GM19397 (cell line): ENCODE measurements around the gene ESRRA.
A peak's percentile ranks its signal among the peaks of the same experiment; 100 is the strongest.

ENCODE experiments used
- ATAC-seq: cut with Tn5 transposase; IDR thresholded peaks from one replicate; pipeline ENCODE4 v1.9.1; 2021; ENCODE audit warnings: mild to moderate bottlenecking, moderate library complexity; ENCODE audit not compliant: unreplicated experiment

The ESRRA gene

DNA sequence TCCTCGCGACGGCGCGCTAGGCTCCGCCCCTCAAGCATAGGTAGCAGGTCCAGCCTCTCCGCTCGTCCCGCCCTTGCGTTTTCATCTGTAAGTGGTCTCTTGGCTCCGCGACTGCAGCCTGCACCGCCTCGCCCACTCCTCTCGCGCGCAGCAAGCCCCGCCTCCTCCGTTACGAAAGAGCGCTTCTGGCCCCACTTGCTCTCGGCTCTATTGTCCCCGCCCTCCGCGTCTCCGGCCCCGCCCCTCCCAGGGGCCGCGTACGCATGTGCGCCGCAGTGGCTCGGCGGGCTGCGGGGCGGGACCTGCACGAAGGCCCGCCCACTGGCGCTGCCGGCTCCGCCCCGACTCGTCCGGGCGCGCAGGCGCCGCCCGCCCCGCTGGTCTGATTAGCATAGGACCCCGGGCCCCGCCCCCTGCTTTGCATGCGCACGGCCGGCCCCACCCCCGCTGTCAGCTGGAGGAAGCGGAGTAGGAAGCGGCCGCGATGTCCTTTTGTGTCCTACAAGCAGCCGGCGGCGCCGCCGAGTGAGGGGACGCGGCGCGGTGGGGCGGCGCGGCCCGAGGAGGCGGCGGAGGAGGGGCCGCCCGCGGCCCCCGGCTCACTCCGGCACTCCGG lies at the start of gene ESRRA:
TSS of gene ESRRA (plus strand) at position 450 of the 616 bp plus-strand sequence. CDS start 1,656 bp downstream, outside the sequence.
- peak; percentile 70 for ATAC-seq

DNA sequence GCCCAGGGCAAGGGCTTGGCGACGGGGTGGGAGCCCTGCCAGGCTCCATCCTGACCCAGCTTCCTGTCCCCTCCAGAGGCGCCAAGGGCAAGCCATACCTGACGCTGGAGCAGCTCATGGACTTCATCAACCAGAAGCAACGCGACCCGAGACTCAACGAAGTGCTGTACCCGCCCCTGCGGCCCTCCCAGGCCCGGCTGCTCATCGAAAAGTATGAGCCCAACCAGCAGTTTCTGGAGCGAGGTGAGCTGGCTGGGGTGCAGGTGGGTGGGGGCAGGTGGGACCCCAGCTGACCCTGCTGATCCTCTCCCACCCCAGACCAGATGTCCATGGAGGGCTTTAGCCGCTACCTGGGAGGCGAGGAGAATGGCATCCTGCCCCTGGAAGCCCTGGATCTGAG lies 49.0 kb upstream of the ESRRA start:
- no peak for ATAC-seq

DNA sequence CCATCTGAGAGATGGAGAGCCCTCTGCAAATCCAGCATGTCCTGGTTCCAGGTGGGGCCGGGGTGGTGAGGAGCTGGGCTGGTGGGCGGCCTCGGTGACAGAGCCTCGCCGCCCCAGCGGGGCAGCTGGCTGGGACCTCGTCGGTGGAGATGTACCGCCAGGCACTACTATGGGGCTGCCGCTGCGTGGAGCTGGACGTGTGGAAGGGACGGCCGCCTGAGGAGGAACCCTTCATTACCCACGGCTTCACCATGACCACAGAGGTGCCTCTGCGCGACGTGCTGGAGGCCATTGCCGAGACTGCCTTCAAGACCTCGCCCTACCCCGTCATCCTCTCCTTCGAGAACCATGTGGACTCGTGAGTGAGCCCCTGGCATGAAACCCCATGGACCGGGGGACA lies 47.0 kb upstream of the ESRRA start:
- no peak for ATAC-seq

DNA sequence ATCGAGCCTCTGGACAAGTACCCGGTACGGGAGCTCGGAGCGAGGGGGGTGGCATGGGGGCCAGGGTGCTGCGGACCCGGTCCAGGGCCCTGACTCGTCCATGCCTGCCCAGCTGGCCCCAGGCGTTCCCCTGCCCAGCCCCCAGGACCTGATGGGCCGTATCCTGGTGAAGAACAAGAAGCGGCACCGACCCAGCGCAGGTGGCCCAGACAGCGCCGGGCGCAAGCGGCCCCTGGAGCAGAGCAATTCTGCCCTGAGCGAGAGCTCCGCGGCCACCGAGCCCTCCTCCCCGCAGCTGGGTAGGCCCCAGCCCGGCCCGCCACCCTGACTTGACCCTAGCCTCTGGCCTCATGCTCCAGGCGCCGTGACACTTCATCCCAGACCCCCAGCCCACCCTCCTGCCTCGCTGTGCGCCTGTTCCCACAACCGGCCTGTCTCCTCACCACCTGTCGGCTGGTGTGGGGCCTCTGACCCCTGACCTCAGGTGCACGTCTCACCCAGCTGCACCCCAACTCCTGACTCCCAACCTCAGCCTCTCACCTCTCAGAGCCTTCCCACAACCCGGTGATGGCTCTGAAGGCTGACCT lies 46.3 kb upstream of the ESRRA start:
- ATAC-seq: no peak

DNA sequence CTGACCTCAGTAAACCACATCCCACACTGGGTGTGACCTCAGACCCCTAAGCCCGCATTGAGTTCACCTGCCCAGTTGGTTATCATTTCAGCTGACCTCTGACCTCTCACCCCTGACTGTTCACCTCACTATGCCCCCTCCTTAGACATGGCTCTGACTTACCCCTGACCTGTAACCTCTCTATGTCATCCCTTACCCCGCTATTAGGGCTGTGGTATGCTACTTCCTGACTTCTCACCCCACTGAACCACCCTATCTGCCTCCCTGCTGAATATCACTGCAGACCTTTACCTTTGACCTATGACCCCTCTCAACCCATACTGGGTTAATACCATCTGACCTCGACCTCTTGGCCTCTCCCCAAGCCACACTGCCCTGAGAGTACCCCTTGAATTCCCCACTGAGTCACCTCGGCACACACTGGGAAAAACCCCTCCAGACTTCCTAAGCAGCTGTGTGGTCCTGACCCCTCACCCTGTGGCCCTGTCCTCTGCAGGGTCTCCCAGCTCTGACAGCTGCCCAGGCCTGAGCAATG lies 45.7 kb upstream of the ESRRA start:
- no peak for ATAC-seq

DNA sequence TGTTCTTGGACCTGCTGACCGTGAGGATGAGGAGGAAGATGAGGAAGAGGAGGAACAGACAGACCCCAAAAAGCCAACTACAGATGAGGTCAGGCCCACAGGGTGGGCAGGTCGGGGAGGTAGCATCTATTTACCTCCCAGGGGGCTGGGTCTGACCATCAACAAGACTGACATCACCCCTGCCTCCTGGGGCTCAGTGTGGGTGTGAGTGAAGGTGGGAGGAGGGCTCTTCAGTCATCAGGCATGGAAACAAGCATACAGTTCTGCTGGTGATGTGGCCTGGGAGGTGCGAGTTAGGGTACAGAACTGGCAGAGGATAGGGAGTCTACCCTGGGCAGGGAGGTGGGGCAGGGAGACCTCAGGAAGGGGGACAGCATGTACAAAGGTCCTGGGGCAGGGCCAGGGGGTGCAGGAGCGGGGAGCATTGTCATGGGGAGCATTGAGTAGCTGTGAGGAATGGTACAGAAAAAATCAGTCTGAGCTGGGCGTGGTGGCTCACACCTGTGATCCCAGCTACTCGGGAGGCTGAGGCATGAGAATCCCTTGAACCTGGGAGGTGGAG lies 45.1 kb upstream of the ESRRA start:
- no peak for ATAC-seq

DNA sequence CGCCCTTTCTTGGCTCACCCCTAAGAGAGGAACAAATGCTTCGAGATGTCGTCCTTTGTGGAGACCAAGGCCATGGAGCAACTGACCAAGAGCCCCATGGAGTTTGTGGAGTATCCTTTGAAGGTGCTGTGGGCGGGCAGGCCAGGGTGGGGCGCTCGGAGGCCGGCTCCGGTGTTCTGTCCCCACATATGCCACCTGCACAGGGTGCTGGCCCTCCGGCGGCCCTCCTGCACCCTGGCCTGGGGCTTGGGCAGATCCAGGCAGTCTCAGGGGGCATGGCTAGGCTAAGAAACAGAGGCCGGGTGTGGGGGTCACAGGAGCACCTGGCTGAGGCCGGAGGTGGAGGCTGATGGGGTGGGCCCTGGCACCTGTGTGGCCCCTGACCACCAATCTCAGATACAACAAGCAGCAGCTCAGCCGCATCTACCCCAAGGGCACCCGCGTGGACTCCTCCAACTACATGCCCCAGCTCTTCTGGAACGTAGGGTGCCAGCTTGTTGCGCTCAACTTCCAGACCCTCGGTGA lies 43.7 kb upstream of the ESRRA start:
- ATAC-seq: no peak

DNA sequence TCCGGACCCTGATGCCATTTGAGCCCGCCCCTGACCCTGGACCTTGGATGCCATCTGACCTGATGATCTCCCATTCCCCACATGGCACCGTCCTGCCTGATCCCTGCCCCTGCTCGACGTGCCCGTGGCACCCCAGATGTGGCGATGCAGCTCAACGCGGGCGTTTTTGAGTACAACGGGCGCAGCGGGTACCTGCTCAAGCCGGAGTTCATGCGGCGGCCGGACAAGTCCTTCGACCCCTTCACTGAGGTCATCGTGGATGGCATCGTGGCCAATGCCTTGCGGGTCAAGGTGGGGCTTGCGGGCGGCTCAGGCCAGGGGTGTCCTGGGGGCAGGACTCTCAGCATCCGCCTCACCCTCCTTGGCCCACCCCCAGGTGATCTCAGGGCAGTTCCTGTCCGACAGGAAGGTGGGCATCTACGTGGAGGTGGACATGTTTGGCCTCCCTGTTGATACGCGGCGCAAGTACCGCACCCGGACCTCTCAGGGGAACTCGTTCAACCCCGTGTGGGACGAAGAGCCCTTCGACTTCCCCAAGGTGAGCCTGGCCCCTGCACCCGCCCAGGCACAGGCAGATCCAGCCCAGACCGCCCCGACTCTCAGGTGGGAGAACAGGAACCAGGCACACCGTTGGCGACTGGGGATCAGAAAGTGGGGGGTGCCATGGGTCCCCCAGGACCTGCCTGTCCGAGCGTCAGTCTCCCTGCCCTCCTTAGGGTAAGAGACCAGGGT lies 42.9 kb upstream of the ESRRA start:
- no peak for ATAC-seq

DNA sequence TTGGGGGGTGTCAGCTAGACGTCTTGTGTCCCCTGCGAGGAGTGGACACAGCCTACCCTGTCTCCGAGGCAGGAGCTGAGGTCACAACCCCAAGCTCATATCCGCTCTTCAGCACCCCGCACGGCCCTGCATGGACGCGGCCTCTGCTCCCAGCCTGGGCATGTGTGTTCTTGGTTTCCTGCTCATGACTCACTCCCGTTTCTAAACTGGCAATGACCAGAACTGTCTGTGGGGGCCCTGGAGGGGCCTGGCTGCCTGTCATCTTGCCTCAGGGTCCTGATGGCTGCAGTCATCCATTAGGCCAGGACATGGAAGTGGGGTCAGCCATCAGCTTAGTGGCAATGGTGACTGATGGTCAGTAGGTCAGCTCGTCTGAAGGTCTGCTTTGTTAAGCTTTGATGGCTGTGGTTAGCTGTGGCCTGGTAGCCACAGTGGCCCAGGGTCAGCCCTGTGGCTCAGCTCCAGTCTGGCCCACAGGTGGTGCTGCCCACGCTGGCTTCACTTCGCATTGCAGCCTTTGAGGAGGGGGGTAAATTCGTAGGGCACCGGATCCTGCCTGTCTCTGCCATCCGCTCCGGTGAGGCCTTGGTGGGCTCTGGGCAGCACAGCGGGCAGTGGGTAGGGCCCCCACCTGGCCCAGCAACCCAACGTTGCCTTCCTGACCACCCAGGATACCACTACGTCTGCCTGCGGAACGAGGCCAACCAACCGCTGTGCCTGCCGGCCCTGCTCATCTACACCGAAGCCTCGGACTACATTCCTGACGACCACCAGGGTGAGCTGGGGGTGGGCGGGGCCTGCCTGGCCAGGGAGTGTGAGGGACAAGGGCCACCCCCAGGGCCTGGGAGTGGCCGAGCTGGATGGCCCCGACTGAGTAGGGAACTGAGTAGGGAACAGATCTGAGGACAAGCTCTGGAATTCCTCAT lies 42.0 kb upstream of the ESRRA start:
- no peak for ATAC-seq

DNA sequence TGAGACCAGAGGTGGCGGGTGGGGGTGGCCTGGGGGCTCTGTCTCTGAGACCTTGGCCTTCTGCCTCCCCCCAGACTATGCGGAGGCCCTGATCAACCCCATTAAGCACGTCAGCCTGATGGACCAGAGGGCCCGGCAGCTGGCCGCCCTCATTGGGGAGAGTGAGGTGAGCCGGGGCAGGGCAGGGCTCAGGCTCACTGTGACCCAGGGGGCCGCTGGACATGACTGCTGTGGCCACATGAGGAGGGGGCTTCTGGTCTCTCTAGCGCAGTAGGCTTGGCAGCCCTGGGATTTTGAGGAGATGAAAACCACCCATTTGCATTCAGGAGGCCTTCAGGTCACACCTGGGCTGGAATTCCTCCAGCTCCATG lies 41.4 kb upstream of the ESRRA start:
- no peak for ATAC-seq

DNA sequence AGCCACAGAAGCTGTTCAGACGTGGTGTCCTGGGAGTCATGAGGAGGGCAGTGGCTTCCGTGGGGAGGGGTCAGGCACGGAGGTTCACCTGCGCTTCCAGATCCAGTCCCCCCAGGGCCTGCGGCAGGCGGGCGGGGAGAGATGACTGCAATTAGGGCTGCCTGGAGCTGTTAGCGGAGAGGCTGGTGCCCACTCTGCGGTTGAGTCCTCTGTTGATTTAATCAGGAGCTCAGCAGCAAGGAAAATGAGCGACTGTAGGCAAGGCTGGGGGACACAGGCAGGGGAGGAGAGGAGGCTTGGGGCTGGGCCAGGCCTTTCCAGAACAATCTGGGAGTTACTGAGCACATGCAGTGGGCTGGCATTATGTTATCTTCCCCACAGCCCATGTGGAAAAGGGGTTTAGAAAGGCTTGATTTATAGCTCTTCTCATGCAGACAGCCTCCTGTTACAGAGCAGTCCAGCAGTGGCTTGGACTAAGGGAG lies 40.9 kb upstream of the ESRRA start:
- ATAC-seq: no peak

DNA sequence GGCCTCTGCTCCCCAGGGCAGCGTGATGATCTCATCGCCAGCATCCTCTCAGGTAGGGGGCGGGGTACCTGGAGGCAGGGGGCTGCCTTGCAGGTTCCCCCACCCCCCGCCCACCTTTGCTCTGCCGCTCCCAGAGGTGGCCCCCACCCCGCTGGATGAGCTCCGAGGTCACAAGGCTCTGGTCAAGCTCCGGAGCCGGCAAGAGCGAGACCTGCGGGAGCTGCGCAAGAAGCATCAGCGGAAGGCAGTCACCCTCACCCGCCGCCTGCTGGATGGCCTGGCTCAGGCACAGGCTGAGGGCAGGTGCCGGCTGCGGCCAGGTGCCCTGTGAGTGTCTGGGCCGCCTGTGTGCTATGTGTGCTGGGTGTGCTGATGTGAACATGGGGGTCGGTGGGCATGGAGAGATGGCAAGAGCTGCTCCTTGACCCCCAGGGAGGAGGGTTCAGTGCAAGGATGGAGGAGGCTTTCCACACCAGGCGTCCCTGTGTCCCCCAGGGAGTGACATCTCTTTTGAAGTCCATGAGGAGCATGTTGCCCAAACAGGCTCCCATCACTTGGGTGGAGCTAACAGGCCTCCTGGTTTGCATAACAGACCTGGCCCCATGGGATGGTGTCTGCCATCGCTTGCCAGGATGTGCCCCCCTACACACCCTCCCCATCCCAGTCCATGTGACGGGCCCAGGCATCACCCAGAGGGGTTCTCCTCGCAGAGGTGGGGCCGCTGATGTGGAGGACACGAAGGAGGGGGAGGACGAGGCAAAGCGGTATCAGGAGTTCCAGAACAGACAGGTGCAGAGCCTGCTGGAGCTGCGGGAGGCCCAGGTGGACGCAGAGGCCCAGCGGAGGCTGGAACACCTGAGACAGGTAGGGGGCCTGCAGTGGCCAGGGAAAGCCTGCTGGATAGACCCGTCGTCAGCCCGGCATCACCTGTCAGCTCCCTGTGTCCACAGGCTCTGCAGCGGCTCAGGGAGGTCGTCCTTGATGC lies 39.9 kb upstream of the ESRRA start:
- ATAC-seq: no peak

DNA sequence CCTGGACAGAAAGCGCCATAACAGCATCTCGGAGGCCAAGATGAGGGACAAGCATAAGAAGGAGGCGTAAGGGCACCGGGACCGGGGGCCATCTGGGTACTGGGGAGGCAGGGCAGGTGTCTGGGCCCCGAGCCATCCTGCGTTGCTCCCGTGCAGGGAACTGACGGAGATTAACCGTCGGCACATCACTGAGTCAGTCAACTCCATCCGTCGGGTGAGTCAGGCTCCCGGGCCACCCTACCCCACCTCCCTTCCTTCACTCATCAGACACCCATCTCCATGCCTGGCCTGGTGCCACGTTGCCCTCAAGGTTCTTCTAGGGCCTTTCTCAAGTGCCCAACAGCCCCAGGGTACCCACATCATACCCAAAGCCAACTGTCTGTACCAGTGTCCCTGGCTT lies 39.0 kb upstream of the ESRRA start:
- no peak for ATAC-seq

DNA sequence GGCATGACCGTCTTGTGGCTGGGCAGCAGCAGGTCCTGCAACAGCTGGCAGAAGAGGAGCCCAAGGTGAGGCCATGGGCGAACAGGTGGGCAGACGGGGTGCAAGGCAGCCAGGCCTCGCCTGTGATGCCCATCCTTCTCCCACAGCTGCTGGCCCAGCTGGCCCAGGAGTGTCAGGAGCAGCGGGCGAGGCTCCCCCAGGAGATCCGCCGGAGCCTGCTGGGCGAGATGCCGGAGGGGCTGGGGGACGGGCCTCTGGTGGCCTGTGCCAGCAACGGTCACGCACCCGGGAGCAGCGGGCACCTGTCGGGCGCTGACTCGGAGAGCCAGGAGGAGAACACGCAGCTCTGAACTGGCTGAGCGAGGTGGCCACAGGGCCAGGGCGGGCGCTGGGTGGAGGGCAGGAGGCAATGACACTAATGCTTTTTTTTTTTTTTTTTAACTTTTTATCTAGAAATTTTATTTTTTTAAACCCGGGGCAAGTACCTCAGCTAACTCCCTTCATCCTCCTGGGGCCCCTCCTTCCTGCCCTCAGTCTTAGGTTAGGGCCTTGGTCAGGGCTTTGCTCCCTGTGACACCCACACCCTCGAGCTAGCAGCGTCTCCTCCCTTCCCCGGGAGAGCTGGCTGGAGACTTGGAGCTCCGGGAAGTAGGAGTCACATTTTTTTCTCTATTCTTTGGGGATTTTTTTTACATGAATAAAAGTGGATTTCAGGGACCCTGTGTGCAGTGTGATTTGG lies 37.9 kb upstream of the ESRRA start:
- no peak for ATAC-seq

DNA sequence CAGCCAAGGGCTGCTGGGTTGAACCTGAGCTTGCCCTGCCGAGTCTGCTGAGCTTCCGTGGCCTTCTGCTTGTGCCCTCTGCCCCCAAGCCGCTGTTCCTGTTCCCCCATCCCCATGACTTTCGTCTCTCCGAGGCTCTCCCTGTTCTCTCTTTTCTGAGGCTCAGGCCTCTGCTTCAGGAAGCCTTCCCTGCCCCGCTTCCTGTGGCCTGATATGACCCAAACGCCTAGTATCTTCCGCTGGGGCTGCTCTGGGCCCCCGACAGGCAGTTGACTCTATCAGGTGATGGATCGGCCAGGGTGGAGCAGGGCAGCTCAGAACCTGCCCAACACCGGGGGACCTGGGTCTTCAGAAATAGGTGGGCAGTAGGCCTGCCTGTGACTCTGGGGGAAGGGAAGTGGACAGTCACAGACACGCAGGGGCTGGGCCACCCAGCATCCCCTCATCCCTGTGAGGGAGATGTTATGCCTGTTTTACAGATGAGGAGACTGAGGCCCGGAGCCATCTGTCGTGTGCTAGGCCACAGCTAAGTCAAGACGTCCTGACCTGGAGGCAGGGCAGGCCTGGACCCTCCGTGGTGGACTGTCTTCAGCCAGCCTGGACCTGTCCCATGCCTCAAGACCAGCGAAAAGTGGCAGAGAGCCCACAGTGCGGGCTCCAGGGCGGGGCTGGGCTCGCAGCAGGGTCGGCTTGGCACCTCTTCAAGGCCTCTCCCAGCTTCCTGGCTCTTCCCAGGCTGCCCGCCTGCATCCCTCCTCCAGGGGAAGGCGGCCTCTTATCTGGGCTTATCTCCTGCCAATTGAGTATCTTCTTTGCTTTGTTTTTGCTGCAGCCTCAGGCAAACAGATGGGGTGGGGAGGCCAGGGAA lies 37.1 kb upstream of the ESRRA start:
- no peak for ATAC-seq

DNA sequence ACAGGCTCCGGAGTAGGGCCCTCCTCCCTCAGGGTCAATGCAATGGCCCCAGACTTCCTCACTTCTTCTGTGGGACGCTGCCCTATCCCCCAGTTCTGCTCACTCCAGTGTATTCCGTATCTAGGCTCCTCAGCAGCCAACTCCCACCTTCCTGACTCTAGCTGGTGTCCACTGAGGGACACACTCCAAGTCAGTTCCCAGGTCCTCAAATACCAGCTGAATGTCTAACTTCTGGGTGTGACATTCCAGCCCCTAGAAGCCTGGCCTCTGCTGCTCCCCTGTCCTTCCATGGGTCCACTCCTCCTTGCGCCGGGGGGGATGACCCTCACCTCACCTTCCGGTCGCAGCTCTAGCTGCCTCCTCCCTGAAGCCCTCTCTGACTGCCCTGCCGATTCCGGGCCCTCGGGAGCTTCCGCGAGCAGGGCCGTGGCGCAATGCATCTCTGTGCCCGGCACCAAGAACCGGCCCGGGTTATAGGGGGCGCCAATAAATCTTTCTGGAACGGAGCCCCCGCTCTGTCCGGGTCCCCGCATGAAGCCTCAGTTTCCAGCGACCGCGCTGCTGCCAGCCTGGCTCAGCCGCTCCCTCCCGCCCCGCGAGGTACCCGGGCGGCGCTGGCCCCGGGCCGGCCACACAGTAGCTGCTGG lies 36.3 kb upstream of the ESRRA start:
- ATAC-seq: peak; percentile 16
